ENCODE measurements around the gene MAPT. TPM values are rescaled to one million over a fixed set of nuclear protein-coding genes. Genes with fewer than 3 reads are reported as not detected.

Gene MAPT
- total RNA-seq, 1 experiment from 2014 or later = 37.5 TPM

- H3K36me3 ChIP-seq (ENCODE audit: control insufficient read depth in 1 of 2, insufficient read depth in 2 of 2, low read length in 2 of 2) = no peaks in the 10 kb centered on the region
Measured at GRCh38 chr17:45974916-45975630, 80.7 kb downstream of the MAPT start.

DNA sequence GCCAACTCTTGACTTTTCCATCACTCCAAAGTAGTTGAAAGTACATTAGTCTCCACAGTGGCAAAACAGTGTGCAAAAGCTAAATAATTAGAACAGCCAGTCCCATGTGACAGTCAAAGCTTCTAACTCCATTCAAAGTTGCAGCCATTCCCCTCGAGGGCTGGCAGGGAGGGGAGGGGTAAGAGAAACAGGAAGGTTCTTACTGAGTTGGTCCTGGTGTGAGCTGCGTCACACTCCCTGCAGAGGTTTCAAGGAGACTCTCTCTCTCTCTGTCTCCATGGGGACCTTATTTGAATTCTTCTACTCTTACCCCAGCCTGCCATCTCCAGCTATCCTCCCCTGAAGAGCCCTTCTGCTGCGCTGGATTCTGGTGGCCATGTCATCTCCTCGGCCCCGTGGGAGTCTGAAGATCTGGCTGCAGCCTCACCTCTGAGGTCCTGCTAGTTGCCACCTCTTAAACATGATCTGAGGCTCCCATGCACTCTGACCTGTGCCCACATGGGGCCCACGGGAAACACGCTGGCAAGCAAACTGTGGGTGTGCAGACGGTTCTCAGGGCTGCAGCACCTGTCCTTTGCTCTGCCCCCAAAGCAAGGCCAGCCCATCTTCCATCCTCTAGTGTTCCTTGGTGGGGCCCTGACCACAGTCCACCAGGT, 81.4 kb downstream of the MAPT start:
- Histone ChIP-seq H3K4me3 (replicated peaks in 1 of 2; ENCODE audit: low read depth in 1 of 2, low read length in 2 of 2) (no peak overlapping the region), H3K27me3 (ENCODE audit: insufficient read depth, low read length) (no peaks in the 10 kb centered on the region), H3K9ac (ENCODE audit: low read length) (no peak overlapping the region), H3K36me3 (ENCODE audit: control insufficient read depth in 1 of 2, insufficient read depth in 2 of 2, low read length in 2 of 2) (no peaks in the 10 kb centered on the region), H3K9me3 (ENCODE audit: control insufficient read depth in 1 of 2, insufficient read depth in 1 of 2, low read depth in 1 of 2, low read length in 2 of 2) (no peaks in the 10 kb centered on the region), H3K4me1 (ENCODE audit: control insufficient read depth in 1 of 2, insufficient read depth in 2 of 2, low read length in 2 of 2) (no peaks in the 10 kb centered on the region), H3K79me2 (ENCODE audit: insufficient read depth, low read length) (no peaks in the 10 kb centered on the region), H4K20me1 (ENCODE audit: insufficient read depth) (no peaks in the 10 kb centered on the region), H3K4me2 (ENCODE audit: low read length) (no peak overlapping the region), H3K27ac (ENCODE audit: low read depth, low read length) (no peak overlapping the region), H3K9me2 (ENCODE audit: insufficient read depth) (no peaks in the 10 kb centered on the region), H2AFZ (ENCODE audit: low read depth, low read length, poor library complexity, severe bottlenecking) (no peak overlapping the region)
- ChIA-PET RAD21 (ENCODE audit: low non-redundant PET in 1 of 2, low total read pairs in 2 of 2, uncharacterized antibody in 2 of 2, unreplicated experiment in 2 of 2) (no interaction called here), CTCF (no interaction called here), POLR2A (no interaction called here)
- ATAC-seq (no peak), DNase-seq (ENCODE audit: low read depth, low spot score) (no peak)
- TF ChIP-seq REST (IDR thresholded peaks at IDR 0.05; ENCODE audit: low read depth) (no peak), SRF (IDR thresholded peaks at IDR 0.05; ENCODE audit: low read depth) (no peak), CBX3 (IDR thresholded peaks at IDR 0.05; ENCODE audit: low read depth) (no peak), ZBTB33 (IDR thresholded peaks at IDR 0.05; ENCODE audit: extremely low read depth, insufficient replicate concordance, low read length) (no peak), ELF1 (IDR thresholded peaks at IDR 0.05; ENCODE audit: borderline replicate concordance, low read depth) (no peak), EGR1 (IDR thresholded peaks at IDR 0.05; ENCODE audit: low read depth) (no peak), FOSL1 (IDR thresholded peaks at IDR 0.05; ENCODE audit: low read depth) (no peak)
- TF ChIP-seq, protein P1, sequence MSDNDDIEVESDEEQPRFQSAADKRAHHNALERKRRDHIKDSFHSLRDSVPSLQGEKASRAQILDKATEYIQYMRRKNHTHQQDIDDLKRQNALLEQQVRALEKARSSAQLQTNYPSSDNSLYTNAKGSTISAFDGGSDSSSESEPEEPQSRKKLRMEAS (IDR thresholded peaks at IDR 0.05) = no peak
- intact Hi-C loops (cut with micrococcal nuclease) = no loop called here
- BruUV-seq (replicated peaks) = no TSS peak

More at GRCh38 chr17:45974916-45975630, 80.7 kb downstream of the MAPT start:
- Histone ChIP-seq H4K20me1 (ENCODE audit: insufficient read depth) (no peaks in the 10 kb centered on the region), H3K27me3 (ENCODE audit: insufficient read depth, low read length) (no peaks in the 10 kb centered on the region), H3K4me3 (replicated peaks in 1 of 2; ENCODE audit: low read depth in 1 of 2, low read length in 2 of 2) (no peak overlapping the region), H3K9me3 (ENCODE audit: control insufficient read depth in 1 of 2, insufficient read depth in 1 of 2, low read depth in 1 of 2, low read length in 2 of 2) (no peaks in the 10 kb centered on the region), H3K4me1 (ENCODE audit: control insufficient read depth in 1 of 2, insufficient read depth in 2 of 2, low read length in 2 of 2) (no peaks in the 10 kb centered on the region), H3K9me2 (ENCODE audit: insufficient read depth) (no peaks in the 10 kb centered on the region), H3K27ac (ENCODE audit: low read depth, low read length) (no peak overlapping the region), H2AFZ (ENCODE audit: low read depth, low read length, poor library complexity, severe bottlenecking) (no peak overlapping the region), H3K4me2 (ENCODE audit: low read length) (no peak overlapping the region), H3K9ac (ENCODE audit: low read length) (no peak overlapping the region), H3K79me2 (ENCODE audit: insufficient read depth, low read length) (no peaks in the 10 kb centered on the region)
- ATAC-seq = no peak
- ChIA-PET POLR2A (no interaction called here), CTCF (interaction anchor here (1.1 kb wide), 1 partner anchor 14 kb away, joined by 4 read pairs; no protein-coding TSS in a partner anchor), RAD21 (ENCODE audit: low non-redundant PET in 1 of 2, low total read pairs in 2 of 2, uncharacterized antibody in 2 of 2, unreplicated experiment in 2 of 2) (no interaction called here)
- no TSS peak for BruUV-seq (replicated peaks)
- DNase-seq (ENCODE audit: low read depth, low spot score) = no peak
- TF ChIP-seq ZFX (IDR thresholded peaks at IDR 0.05) (peak; percentile 13; the same call in 1 of the 2 replicates), ELF1 (IDR thresholded peaks at IDR 0.05; ENCODE audit: borderline replicate concordance, low read depth) (no peak), TCF7L2 (IDR thresholded peaks at IDR 0.05; ENCODE audit: borderline replicate concordance, extremely low read depth, insufficient read depth, insufficient read length) (no peak)
- intact Hi-C loops (cut with micrococcal nuclease) = no loop called here

Data from HCT116 (cell line).